Measurements from ENCODE around the gene USP31. TPM values are rescaled to one million over a fixed set of nuclear protein-coding genes. Genes with fewer than 3 reads are reported as not detected.

The USP31 gene
- total and polyA plus RNA-seq, 7 donors = 7.7 to 21.5 (median 16.4) TPM

DNA sequence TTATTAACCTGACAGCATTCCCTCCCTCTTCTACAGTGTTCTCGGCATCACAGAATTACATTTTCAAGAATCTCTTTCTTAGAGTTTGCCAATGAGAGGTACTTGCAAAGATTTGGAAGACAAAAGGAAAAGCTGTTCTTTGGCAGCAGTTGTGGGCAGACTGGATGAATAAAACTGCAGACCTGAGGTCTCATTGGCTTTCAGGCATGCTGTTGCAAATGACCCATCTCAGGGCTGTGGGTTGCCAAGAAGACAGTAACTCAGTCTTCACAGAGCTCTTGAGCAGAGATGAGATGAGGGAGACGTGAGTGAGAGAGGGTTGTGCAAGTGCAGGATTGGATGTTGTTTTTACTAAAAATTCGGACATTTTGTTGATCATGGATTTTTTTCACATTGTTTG lies 11.3 kb upstream of the USP31 start:
- ATAC-seq = no peak
- WGBS, 3 donors = 70 to 77% (median 73%) methylated on average over 3 of the region's 3 CpGs
- H3K9me3 ChIP-seq = no peaks in the 10 kb centered on the region
- H3K27ac ChIP-seq = no peak overlapping the region
- no peaks in the 10 kb centered on the region for H3K36me3 ChIP-seq (ENCODE audit: insufficient read depth in 1 of 2, low read depth in 1 of 2)
- no peak overlapping the region for H3K4me3 ChIP-seq
- TF ChIP-seq, protein P1, sequence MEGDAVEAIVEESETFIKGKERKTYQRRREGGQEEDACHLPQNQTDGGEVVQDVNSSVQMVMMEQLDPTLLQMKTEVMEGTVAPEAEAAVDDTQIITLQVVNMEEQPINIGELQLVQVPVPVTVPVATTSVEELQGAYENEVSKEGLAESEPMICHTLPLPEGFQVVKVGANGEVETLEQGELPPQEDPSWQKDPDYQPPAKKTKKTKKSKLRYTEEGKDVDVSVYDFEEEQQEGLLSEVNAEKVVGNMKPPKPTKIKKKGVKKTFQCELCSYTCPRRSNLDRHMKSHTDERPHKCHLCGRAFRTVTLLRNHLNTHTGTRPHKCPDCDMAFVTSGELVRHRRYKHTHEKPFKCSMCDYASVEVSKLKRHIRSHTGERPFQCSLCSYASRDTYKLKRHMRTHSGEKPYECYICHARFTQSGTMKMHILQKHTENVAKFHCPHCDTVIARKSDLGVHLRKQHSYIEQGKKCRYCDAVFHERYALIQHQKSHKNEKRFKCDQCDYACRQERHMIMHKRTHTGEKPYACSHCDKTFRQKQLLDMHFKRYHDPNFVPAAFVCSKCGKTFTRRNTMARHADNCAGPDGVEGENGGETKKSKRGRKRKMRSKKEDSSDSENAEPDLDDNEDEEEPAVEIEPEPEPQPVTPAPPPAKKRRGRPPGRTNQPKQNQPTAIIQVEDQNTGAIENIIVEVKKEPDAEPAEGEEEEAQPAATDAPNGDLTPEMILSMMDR (IDR thresholded peaks at IDR 0.05) = no peak
- intact Hi-C loops (cut with DNase I) = no loop called here
- no peaks in the 10 kb centered on the region for H3K4me1 ChIP-seq
- no peak for DNase-seq
- H3K27me3 ChIP-seq (ENCODE audit: insufficient read depth in 3 of 3, low read length in 2 of 3) = no peaks in the 10 kb centered on the region

DNA sequence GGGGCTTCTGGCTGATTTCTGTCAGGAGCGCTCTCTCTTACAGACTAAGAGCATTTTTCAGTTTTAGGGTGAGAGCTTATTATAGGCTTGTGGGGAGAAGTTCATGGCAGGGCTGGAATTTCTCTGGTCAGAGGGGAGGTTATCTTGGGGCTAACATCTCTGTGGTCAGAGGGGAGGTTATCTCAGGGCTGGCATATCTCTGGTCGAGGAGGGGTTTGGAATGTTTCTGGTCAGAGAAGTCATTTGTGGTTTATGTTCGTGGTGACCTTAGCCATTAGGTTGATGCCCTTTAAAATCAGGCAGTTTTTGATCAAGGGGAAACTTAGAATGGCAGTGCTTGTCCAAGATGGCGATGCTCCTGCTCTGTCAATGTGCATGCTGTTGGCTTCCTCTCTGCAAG lies 10.8 kb upstream of the USP31 start:
- H3K36me3 ChIP-seq (ENCODE audit: insufficient read depth in 1 of 2, low read depth in 1 of 2) = no peaks in the 10 kb centered on the region
- intact Hi-C loops (cut with DNase I) = no loop called here
- WGBS, 3 donors = 72 to 82% (median 79%) methylated on average over 4 of the region's 4 CpGs
- no peaks in the 10 kb centered on the region for H3K4me1 ChIP-seq
- H3K4me3 ChIP-seq = no peak overlapping the region
- H3K27ac ChIP-seq = no peak overlapping the region
- TF ChIP-seq, protein P1 (IDR thresholded peaks at IDR 0.05) = no peak
- no peaks in the 10 kb centered on the region for H3K27me3 ChIP-seq (ENCODE audit: insufficient read depth in 3 of 3, low read length in 2 of 3)
- ATAC-seq (no peak), DNase-seq (no peak)
- H3K9me3 ChIP-seq = no peaks in the 10 kb centered on the region

DNA sequence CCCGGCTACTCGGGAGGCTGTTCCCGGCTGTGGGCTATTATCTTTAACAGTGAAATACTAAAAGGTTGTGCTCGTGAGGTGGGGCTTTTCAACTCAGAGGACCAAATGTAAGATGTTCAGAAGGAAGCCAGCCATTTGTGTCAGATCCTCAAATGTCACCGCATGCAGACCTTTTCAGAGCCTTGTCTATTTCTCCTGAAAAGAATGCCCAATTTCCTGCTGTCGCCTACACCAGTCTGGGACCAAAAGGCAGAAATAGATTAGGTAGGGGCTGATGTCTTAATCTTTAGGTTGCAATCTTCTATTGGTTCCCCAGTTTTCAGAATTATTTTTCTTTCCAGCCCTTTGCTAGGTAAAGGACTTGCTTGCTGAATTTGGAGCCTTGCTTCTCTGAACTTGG lies 8.9 kb upstream of the USP31 start:
- Histone ChIP-seq H3K9me3 (no peaks in the 10 kb centered on the region), H3K27me3 (ENCODE audit: insufficient read depth in 3 of 3, low read length in 2 of 3) (no peaks in the 10 kb centered on the region), H3K4me1 (no peaks in the 10 kb centered on the region), H3K27ac (no peak overlapping the region), H3K4me3 (no peak overlapping the region), H3K36me3 (ENCODE audit: insufficient read depth in 1 of 2, low read depth in 1 of 2) (no peaks in the 10 kb centered on the region)
- ATAC-seq = no peak
- 94 to 95% (median 94%) methylated on average over 6 of the region's 6 CpGs for WGBS, 3 donors
- intact Hi-C loops (cut with DNase I) = no loop called here
- TF ChIP-seq, protein P1 (IDR thresholded peaks at IDR 0.05) = no peak
- DNase-seq = no peak

DNA sequence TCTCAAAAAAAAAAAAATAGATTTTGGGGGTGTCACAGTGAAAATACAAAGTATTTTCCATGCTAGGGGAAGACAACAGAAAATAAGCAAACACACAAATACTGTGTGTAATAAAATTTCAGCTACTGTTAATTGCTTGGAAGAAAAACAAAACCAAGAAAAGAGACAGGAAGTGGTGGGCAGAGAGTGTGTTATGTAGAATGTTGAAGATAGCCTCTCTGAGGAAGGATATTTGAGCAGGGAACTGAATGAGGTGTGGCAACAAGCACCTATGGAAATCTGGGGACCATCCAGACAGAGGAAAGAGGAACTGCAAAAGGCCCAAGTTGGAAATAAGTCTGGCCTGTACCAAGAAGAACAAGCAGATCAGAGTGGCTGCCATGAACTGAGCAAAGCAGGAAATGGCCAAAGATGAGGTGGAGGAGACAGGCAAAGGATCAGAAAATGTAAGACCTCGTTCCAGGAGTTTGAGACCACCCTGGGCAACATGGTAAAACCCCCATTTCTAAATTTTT lies 7.8 kb upstream of the USP31 start:
- H3K9me3 ChIP-seq = no peaks in the 10 kb centered on the region
- no peaks in the 10 kb centered on the region for H3K27me3 ChIP-seq (ENCODE audit: insufficient read depth in 3 of 3, low read length in 2 of 3)
- H3K36me3 ChIP-seq (ENCODE audit: insufficient read depth in 1 of 2, low read depth in 1 of 2) = no peaks in the 10 kb centered on the region
- no peaks in the 10 kb centered on the region for H3K4me1 ChIP-seq
- no peak overlapping the region for H3K27ac ChIP-seq
- ATAC-seq (no peak), DNase-seq (no peak)
- TF ChIP-seq, protein P1 (IDR thresholded peaks at IDR 0.05) = no peak
- 48 to 54% (median 54%) methylated on average over 1 of the region's 1 CpG for WGBS, 3 donors
- intact Hi-C loops (cut with DNase I) = no loop called here
- H3K4me3 ChIP-seq = no peak overlapping the region

DNA sequence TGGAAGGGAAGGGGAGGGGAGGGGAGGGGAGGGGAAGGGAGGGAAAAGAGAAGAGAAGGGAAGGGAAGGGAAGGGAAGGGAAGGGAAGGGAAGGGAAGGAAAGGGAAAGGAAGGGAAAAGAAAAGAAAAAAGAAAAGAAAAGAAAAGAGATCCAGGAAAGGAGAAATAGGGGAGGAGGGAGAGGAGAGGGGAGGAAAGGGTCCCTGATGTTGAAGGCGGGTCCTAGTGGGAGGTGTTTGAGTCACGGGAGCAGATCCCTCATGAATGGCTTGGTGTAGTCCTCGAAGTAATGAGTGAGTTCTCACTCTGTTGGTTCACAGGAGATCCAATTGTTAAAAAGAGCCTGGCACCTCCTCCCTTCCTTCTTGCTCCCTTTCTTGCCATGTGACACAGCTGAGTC lies 6.9 kb upstream of the USP31 start:
- intact Hi-C loops (cut with DNase I) = no loop called here
- H3K4me1 ChIP-seq = no peaks in the 10 kb centered on the region
- H3K9me3 ChIP-seq = no peaks in the 10 kb centered on the region
- ATAC-seq = no peak
- DNase-seq = no peak
- no peaks in the 10 kb centered on the region for H3K36me3 ChIP-seq (ENCODE audit: insufficient read depth in 1 of 2, low read depth in 1 of 2)
- TF ChIP-seq, protein P1 (IDR thresholded peaks at IDR 0.05) = no peak
- 63 to 71% (median 65%) methylated on average over 3 of the region's 3 CpGs for WGBS, 3 donors
- no peak overlapping the region for H3K27ac ChIP-seq
- no peaks in the 10 kb centered on the region for H3K27me3 ChIP-seq (ENCODE audit: insufficient read depth in 3 of 3, low read length in 2 of 3)
- no peak overlapping the region for H3K4me3 ChIP-seq
